ENCODE data around the gene HAPLN2.
"Not testable (repeated sequence)": the region's sequence is repeated elsewhere in the genome, so short reads cannot be mapped to it uniquely, and the experiment has no call there.

The HAPLN2 gene

DNA sequence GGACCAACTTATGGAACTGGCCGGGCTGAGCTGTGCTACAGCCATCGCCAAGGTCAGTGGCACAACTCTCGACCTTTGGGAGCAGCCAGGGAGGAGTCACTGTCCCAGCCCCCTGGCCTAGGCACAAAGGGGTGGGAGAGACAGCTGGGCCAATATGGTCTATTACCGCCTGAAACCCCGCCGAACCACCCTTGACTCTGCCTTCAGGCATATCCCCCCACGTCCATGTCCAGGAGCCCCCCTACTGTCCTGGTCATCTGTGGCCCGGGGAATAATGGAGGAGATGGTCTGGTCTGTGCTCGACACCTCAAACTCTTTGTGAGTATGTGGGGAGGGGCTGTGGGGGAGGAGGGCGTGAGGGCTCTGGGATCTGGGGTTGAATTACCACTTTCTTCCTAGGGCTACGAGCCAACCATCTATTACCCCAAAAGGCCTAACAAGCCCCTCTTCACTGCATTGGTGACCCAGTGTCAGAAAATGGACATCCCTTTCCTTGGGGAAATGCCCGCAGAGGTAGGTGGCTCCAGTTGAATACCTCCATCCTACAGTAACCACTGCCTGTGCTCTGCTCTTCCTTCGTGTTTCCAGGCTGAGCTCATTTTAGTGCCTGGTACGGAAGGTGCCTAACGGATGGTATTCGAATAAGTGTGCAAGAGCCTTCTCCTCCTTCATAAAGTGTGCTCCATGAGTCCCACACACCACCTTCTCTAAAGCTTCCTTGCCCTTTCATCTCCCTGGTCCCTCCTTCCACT is 26.9 kb upstream of the HAPLN2 start:
- no peak for DNase-seq (ENCODE audit: low spot score)

DNA sequence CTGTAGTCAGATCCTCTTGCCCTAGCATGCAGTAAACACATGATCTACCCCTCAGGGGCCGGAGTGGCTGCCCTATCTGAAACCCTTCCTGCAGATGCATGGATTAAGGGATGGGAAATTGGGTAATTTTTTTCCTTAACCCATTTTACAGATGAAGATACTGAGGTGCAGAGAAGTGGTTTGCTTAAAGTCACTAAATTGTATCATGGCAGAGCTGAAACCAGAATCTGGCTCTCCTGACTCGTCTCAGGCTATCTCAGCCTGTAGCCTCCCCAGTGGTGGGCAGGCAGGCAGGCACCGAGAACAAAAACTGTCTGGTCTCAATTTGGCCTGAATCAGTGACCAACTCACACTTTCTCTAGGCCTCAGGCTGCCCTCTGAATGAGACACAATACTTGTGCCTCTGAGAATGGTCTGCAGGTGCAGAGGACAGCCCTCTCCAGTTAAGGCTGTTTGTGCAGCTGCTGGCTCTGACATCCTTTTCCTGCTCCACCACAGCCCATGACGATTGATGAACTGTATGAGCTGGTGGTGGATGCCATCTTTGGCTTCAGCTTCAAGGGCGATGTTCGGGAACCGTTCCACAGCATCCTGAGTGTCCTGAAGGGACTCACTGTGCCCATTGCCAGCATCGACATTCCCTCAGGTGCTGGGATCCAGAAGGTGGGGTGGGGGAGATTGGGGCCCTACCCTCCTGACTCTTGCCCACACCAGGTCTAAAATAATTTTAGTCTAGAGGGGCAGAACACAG is 26.1 kb upstream of the HAPLN2 start:
- DNase-seq (ENCODE audit: low spot score), result no peak

DNA sequence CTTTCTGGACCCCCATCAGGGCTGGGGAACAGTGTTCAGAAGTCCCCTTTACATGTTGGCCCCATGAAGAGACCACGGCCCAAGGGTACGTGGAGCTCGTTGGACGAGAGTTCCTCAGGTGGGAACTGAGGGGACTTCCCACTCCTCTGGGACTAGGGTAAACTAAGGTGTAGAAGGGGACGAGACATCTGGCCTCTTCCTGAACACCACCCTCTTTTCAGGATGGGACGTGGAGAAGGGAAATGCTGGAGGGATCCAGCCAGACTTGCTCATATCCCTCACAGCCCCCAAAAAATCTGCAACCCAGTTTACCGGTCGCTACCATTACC is 25.6 kb upstream of the HAPLN2 start:
- no peak for DNase-seq (ENCODE audit: low spot score)

- no peak for DNase-seq (ENCODE audit: low spot score)
These were observed 25.0 kb upstream of the HAPLN2 start for GRCh38 chr1:156594190-156594589.

- DNase-seq (ENCODE audit: low spot score), result no peak
These were observed 24.2 kb upstream of the HAPLN2 start for GRCh38 chr1:156595016-156595415.

DNA sequence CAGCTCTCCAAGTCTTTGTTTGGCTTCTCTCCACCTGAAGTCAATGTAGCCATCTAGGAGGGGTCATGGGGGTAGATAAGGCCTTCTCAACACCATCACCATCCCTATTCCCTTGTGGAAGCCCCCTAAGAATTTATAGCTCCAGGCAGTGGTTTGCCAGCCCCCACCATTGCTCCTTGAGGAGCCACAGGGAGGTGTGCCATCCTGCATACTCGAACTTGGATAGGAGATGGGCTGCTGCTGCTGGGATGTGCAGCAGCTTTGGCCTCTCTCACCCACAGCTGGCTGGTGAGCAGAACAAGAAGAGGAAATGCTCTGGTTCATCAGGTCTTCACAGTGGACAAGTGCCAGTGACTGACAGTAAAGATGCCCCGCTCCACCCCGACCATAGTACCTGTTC is 22.8 kb upstream of the HAPLN2 start:
- no peak for DNase-seq (ENCODE audit: low spot score)

GRCh38 chr1:156598125-156598524 is 21.1 kb upstream of the HAPLN2 start:
- no peak for DNase-seq (ENCODE audit: low spot score)

GRCh38 chr1:156598731-156599432 is 20.3 kb upstream of the HAPLN2 start:
- no peak for DNase-seq (ENCODE audit: low spot score)

DNA sequence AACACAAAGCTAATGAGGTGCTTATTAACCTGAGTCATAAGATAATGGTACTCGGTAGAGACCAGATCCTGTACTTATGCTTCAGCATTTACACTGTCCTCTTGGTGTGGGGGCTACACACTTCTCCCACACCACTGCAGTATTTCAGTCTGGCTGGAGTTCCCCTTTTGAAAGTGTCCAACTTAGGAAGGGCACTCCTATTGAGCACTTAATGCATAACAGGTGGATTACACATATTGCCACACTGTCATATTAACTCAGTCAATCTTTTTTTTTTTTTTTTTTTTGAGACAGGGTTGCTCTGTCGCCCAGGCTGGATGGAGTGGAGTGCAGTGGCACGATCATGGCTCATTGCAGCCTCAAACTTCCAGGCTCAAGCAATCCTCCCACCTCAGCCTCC is 19.4 kb upstream of the HAPLN2 start:
- no peak for DNase-seq (ENCODE audit: low spot score)

- DNase-seq (ENCODE audit: low spot score), result no peak
These were observed 18.5 kb upstream of the HAPLN2 start for GRCh38 chr1:156600733-156601121.

DNA sequence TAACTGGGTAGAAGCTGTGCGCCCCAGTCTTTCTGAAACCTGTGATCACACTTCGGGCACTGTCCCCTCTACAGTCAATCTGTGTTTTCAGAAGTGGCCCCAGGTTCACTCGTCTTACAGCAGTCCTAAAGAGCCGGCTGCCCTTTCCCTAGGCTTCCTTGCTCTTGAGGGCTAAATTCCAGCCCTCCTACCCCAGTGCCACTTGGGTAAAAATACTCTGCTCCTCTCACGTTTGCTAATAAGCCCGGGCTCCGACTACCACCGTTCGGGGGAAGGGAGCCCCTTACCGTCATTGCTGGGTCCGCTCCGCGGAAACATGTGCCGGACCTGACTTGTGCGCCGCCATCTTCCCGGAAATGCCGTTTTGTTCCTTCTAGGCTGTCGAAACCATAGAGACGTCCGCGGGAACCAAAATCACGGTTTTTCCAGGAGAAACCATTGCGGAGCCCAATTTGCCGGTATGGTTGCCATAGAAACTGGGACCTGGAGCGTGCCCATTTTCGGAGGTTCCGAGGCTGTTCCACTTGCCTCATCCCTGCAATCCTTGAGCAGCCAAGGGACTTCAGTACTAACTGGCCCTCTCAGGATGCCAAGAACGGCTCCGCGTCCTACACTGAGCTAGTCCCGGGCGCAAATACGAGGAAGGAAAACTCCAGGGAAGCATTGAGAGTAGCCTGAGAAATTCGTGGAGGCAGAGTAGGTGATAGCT is 17.9 kb upstream of the HAPLN2 start, which contains the start of gene GPATCH4:
GPATCH4 (minus strand) TSS at position 358 of the 709 bp plus-strand sequence.
- DNase-seq (ENCODE audit: low spot score), result peak; percentile 67

DNA sequence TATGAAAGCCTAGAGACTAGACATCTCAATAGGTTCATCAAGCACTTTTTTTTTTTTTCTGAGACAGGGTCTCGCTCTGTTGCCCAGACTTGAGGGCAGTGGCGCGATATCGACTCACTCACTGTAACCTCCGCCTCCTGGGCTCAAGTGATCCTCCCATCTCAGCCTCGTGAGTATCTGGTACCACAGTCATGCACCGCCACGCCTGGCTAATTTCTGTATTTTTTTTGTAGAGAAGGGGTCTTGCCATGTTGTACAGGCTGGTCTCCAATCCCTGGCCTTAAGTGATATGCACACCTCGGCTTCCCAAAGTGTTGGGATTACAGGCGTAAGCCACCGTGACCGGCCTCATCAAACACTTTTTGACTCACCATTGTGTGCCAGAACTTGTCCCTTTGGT is 17.3 kb upstream of the HAPLN2 start:
- DNase-seq (ENCODE audit: low spot score), result no peak

GRCh38 chr1:156602557-156602993 is 16.6 kb upstream of the HAPLN2 start:
- DNase-seq (ENCODE audit: low spot score), result peak; percentile 23

DNA sequence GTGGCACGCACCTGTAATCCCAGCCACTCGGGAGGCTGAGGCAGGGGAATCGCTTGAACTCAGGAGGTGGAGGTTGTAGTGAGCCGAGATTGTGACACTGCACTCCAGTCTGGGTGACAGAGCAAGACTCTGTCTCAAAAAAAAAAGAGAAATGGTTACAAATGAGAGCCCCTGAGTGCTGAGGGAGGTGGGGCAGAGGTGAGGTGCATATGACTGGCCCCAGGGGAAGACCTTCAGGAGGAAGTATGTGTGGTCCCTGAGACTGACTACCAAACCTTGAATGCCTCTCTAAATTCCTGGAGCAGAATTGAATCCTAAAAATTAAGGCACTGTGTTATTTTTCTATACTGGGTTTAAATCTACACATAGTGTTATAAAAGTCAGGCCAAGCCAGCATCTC is 11.9 kb upstream of the HAPLN2 start:
- not testable (repeated sequence) for DNase-seq (ENCODE audit: low spot score)

DNA sequence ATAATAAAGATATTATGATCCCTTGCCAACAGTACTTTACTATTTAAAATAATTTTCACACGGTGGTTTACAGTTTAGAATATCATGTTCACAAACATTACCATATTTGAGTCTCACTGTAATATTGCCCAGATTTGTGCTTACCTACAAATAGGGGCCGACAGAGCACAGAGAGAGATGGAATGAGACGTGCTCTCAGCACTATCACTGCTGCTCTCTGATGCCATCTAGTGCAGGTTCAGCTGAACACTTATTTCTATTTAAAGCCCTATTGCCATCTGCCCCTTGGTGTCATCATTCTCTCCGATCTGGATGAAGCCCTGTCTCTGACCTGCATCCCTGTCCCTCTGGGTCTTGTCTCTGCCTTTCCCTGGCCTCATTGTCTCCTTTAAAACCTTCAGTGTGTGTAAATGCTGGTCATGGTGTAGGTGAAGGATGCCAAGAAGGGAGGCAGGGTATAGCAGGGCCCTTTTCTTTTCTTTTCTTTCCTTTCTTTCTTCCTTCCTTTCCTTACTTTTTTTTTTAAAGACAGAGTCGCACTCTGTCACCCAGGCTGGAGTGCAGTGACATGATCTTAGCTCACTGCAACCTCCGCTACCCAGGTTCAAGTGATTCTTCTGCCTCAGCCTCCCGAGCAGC is 11.1 kb upstream of the HAPLN2 start:
- DNase-seq (ENCODE audit: low spot score), result peak; percentile 64

- peak; percentile 45 for DNase-seq (ENCODE audit: low spot score)
These were observed 10.2 kb upstream of the HAPLN2 start for GRCh38 chr1:156608981-156609380.

- not testable (repeated sequence) for DNase-seq (ENCODE audit: low spot score)
These were observed 9.1 kb upstream of the HAPLN2 start for GRCh38 chr1:156610072-156610471.

DNA sequence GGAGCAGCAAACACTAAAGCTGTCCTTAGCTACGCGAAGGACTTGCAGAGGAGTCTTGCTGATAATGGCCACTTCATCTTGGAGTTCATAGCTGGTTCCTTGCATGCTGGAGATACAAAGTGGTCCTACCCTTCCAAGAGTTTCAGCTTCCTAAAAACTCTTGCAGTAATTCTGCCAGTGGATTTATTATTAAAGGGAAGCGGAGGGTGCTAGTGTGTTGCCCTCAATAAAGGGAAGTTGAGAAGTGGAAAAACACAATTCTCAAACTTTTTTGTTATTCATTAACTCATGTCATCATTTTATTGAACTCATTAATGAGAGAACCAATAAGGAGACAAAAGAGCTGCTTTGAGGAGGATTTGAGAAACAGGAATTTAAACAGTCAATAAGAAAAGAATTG is 6.5 kb upstream of the HAPLN2 start:
- no peak for DNase-seq (ENCODE audit: low spot score)

- DNase-seq (ENCODE audit: low spot score), result no peak
These were observed 3.3 kb upstream of the HAPLN2 start for GRCh38 chr1:156615946-156616345.

GRCh38 chr1:156616463-156616862 is 2.8 kb upstream of the HAPLN2 start:
- DNase-seq (ENCODE audit: low spot score), result no peak

DNA sequence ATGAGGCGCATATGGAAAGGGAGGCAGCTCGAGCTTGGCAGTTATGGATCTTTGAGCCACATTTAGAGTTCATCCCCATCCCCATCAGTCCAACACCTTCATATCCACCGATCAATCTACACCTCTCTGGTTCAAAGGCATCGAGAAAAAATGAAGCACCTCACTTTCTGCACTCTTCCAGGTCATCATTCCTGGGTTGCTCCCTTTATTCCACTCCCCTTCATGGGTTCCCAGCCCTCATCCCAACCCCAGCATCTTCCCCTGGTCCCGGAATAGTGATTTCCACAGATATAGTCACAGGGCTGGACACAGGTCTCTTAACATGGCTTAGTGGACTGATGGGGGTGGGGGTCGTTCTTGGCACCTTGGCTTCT is 354 bp downstream of the HAPLN2 start:
- DNase-seq (ENCODE audit: low spot score), result no peak
